Transverse colon (tissue), 4 donors: ENCODE measurements around the gene FRMD3. TPM values are rescaled to one million over a fixed set of nuclear protein-coding genes. Genes with fewer than 3 reads are reported as not detected.

Experiments used
- DNase-seq: peaks from one replicate; pipeline ENCODE4 v3.0.0-alpha.2; 2019
- H3K27ac ChIP-seq, 4 donors: fragments of 200-600 bp; sonication (generic); 2 replicates each; pipeline ENCODE4 v1.5.1; 2016 to 2018; ENCODE audit warnings: inconsistent platforms in 4 of 4
- H3K27me3 ChIP-seq: fragments of 200-600 bp; sonication (generic); 2 replicates; pipeline ENCODE4 v1.5.1; 2017; ENCODE audit warnings: inconsistent platforms
- H3K36me3 ChIP-seq, 4 donors: fragments of 200-600 bp; sonication (generic); 2 replicates each; pipeline ENCODE4 v1.5.1; 2017 to 2019; ENCODE audit warnings: inconsistent platforms in 4 of 4
- H3K4me1 ChIP-seq, 4 donors: fragments of 200-600 bp; sonication (generic); 2 replicates each; pipeline ENCODE4 v1.5.1; 2017 to 2020; ENCODE audit warnings: inconsistent platforms in 4 of 4
- H3K4me3 ChIP-seq, 4 donors: fragments of 200-600 bp; sonication (generic); 1 replicate in 1 of 4; 2 replicates in 3 of 4; pipeline versions ENCODE4 v1.5.1 to v1.6.1; 2017 to 2019; ENCODE audit warnings: inconsistent platforms in 4 of 4
- H3K9me3 ChIP-seq, 2 donors: fragments of 200-600 bp; sonication (generic); 2 replicates each; pipeline ENCODE4 v1.5.1; 2017 to 2019; ENCODE audit warnings: inconsistent platforms in 2 of 2
- CTCF ChIP-seq, 5 experiments: fragments of 200-600 bp in 3 of 5; fragments of 450-650 bp in 2 of 5; sonication (generic) in 3 of 5; IDR thresholded peaks; 1 replicate in 2 of 5; 2 replicates in 3 of 5; pipeline ENCODE4 v1.5.1; 2016 to 2017; ENCODE audit warnings: antibody characterized with exemption in 5 of 5, inconsistent platforms in 3 of 5, mild to moderate bottlenecking in 2 of 5, moderate library complexity in 1 of 5
- EP300 ChIP-seq: sonication (generic); formaldehyde crosslinking; IDR thresholded peaks from one replicate; pipeline ENCODE4 v1.6.1; 2017; ENCODE audit warnings: antibody characterized with exemption, low read depth
- POLR2A ChIP-seq: fragments of 450-650 bp; IDR thresholded peaks from one replicate; pipeline ENCODE4 v1.6.1; 2016; ENCODE audit warnings: antibody characterized with exemption, mild to moderate bottlenecking, moderate library complexity
- POLR2AphosphoS5 ChIP-seq, 3 donors: sonication (generic); formaldehyde crosslinking; IDR thresholded peaks; one replicate each; pipeline ENCODE4 v1.6.1; 2016; ENCODE audit warnings: antibody characterized with exemption in 3 of 3
- WGBS, 2 donors: methylation state at CpG; one replicate each; pipeline ENCODE4 v1.1.5; 2018; ENCODE audit warnings: low coverage in 1 of 2; 5-methylcytosine and 5-hydroxymethylcytosine counted together
- in situ Hi-C, 4 donors: fragments of 200-750 bp; cut with MboI; loops; one replicate each; pipeline versions ENCODE4 v1.15.0 to v1.15.1; 2017; ENCODE audit warnings: low sequenced_read_pairs in 3 of 4, low pct_ligation_motif_present in 1 of 4, low pct_unique_long_range_greater_than_20kb in 1 of 4
- intact Hi-C: fragments of 100-400 bp; cut with DNase I; formaldehyde crosslinking; loops from one replicate; pipeline ENCODE4 v1.15.1; 2023; ENCODE audit warnings: low total_unique reads
- total RNA-seq, 4 donors: library from RNA; depleted of rRNA; stranded (reverse); fragments of >200 nt; gene quantifications; one replicate each; pipeline ENCODE4 v1.1.0, GENCODE V29; 2016

Gene FRMD3
- total RNA-seq, 4 donors from 2014 or later = 5.8 to 37.0 (median 18.1) TPM

DNA sequence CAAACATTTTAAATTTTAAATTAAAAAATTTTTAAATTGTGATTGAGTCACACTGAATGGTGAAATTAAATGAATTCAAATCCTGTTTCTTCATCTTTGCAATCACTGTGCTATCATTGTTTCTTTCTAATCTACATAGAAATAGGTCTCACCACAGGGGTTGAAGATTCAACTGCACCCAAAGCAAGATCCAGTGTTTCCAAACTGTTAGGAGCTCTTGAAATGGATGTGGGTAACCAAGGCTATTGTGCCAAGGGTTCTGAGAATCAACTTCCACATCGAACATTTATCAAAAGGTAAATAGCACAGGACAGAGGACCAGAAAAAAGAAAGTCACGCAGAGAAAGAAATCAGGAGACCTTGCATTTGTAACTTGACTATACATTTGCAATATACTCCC is 302.7 kb downstream of the FRMD3 start:
- Histone ChIP-seq H3K27ac (no peak overlapping the region), H3K4me3 (no peak overlapping the region), H3K4me1 (peaks cover 0 to 11% (median 3%) of the 10 kb centered on the region in 4 donors), H3K9me3 (no peaks in the 10 kb centered on the region), H3K36me3 (no peaks in the 10 kb centered on the region), H3K27me3 (no peaks in the 10 kb centered on the region)
- WGBS, 2 donors = 82% methylated on average over 2 of the region's 2 CpGs; no CpG with 5 or more reads in 1 of the 2 donors
- in situ Hi-C loops = no loop called here
- TF ChIP-seq EP300 = no peak
- no peak for TF ChIP-seq CTCF (IDR thresholded peaks at IDR 0.05)
- TF ChIP-seq POLR2AphosphoS5 (IDR thresholded peaks at IDR 0.05) = no peak
- TF ChIP-seq POLR2A = no peak
- intact Hi-C loops = no loop called here
- DNase-seq = no peak

- 85 to 94% methylated on average over 3 of the region's 3 CpGs for WGBS, 2 donors
- Histone ChIP-seq H3K4me1 (peaks cover 0 to 5% (median 2%) of the 10 kb centered on the region in 4 donors), H3K9me3 (no peaks in the 10 kb centered on the region), H3K4me3 (no peak overlapping the region), H3K27me3 (no peaks in the 10 kb centered on the region), H3K36me3 (no peaks in the 10 kb centered on the region), H3K27ac (no peak overlapping the region)
- intact Hi-C loops = no loop called here
- TF ChIP-seq CTCF (IDR thresholded peaks at IDR 0.05) = no peak
- no peak for TF ChIP-seq POLR2AphosphoS5 (IDR thresholded peaks at IDR 0.05)
- no peak for TF ChIP-seq EP300
- no peak for TF ChIP-seq POLR2A
- in situ Hi-C loops = no loop called here
- no peak for DNase-seq
These were observed 303.7 kb downstream of the FRMD3 start for GRCh38 chr9:83234541-83234940.

- no peak for DNase-seq
- no peaks in the 10 kb centered on the region for H3K27me3 ChIP-seq
- 83 to 100% methylated on average over 1 to 2 of the region's 2 CpGs for WGBS, 2 donors
- no peaks in the 10 kb centered on the region for H3K36me3 ChIP-seq
- intact Hi-C loops = no loop called here
- H3K4me1 ChIP-seq = no peaks in the 10 kb centered on the region
- H3K27ac ChIP-seq = no peak overlapping the region
- in situ Hi-C loops = no loop called here
- TF ChIP-seq POLR2AphosphoS5 (IDR thresholded peaks at IDR 0.05) (no peak), POLR2A (no peak), CTCF (IDR thresholded peaks at IDR 0.05) (no peak), EP300 (no peak)
- H3K4me3 ChIP-seq = no peak overlapping the region
- no peaks in the 10 kb centered on the region for H3K9me3 ChIP-seq
These were observed 304.6 kb downstream of the FRMD3 start for GRCh38 chr9:83233647-83234046.

DNA sequence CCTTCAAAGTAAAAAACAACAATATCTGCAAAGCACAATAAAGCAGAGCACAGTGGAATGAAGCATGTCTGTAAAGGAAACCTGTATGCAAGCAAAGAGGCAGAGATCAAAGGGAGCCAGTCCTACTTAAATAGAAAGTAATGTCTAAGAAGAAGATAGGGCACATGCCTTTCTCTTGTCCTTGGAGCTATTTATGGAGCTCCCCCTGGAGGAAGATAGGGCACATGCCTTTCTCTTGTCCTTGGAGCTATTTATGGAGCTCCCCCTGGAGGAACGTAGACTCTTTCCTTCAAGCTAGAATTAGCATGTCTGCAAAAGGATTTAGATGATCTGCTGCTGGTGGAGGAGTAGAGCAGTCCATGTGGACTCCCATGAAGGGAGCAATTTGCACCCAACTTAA is 307.2 kb downstream of the FRMD3 start:
- in situ Hi-C loops = no loop called here
- intact Hi-C loops = no loop called here
- no peak for TF ChIP-seq EP300
- TF ChIP-seq POLR2AphosphoS5 (IDR thresholded peaks at IDR 0.05) = no peak
- TF ChIP-seq POLR2A = no peak
- no peak for TF ChIP-seq CTCF (IDR thresholded peaks at IDR 0.05)
- Histone ChIP-seq H3K27ac (no peak overlapping the region), H3K4me1 (no peaks in the 10 kb centered on the region), H3K36me3 (no peaks in the 10 kb centered on the region), H3K9me3 (no peaks in the 10 kb centered on the region), H3K4me3 (no peak overlapping the region), H3K27me3 (no peaks in the 10 kb centered on the region)
- DNase-seq = no peak
- 40 to 70% methylated on average over 1 of the region's 1 CpG for WGBS, 2 donors
